Activated B cell treated with CpG ODN at 0.5 μM for 24 hours (primary cell): ENCODE data around the gene ZMYM3. TPM values are rescaled to one million over a fixed set of nuclear protein-coding genes. Genes with fewer than 3 reads are reported as not detected.

Experiments used
- ATAC-seq: fragments of 200-7000 bp; cut with Tn5 transposase; one replicate; pipeline ENCODE4 v1.10.0; 2021; ENCODE audit warnings: low read depth, mild to moderate bottlenecking, moderate library complexity
- CTCF ChIA-PET: fragments of 350-600 bp; sonication (Branson Sonifier 250); formaldehyde crosslinking; loops from one replicate; lab custom pipeline; 2021; ENCODE audit warnings: antibody characterized with exemption; lab: Charles Lee
- POLR2A ChIA-PET: fragments of 350-600 bp; sonication (Branson Sonifier 250); formaldehyde crosslinking; loops from one replicate; lab custom pipeline; 2021; ENCODE audit warnings: antibody characterized with exemption; lab: Charles Lee
- DNase-seq: peaks from one replicate; pipeline ENCODE4 v3.0.0; 2022
- H3K27ac Mint-ChIP-seq: one replicate; pipeline ENCODE4 v1.8.0; 2020; ENCODE audit warnings: mixed read lengths
- H3K27me3 Mint-ChIP-seq: one replicate; pipeline ENCODE4 v1.8.0; 2021; ENCODE audit warnings: mixed read lengths
- H3K36me3 Mint-ChIP-seq: one replicate; pipeline ENCODE4 v1.8.0; 2021; ENCODE audit warnings: low read depth, mixed read lengths
- H3K4me1 Mint-ChIP-seq: one replicate; pipeline ENCODE4 v1.8.0; 2021; ENCODE audit warnings: mixed read lengths
- H3K4me3 Mint-ChIP-seq: one replicate; pipeline ENCODE4 v1.8.0; 2020; ENCODE audit warnings: mild to moderate bottlenecking, mixed read lengths
- H3K9me3 Mint-ChIP-seq: one replicate; pipeline ENCODE4 v1.8.0; 2020; ENCODE audit warnings: mixed read lengths
- intact Hi-C: fragments of 100-400 bp; cut with micrococcal nuclease; formaldehyde crosslinking; loops from one replicate; pipeline ENCODE4 v1.15.1; 2024
- total RNA-seq: library from RNA; stranded (reverse); gene quantifications from 2 replicates; pipeline ENCODE4 v1.2.3, GENCODE V29; 2022
- TF ChIP-seq, protein P1 (sequence below): fragments of 200-600 bp; IDR thresholded peaks from one replicate; pipeline ENCODE4 v1.8.0; 2022; ENCODE audit warnings: antibody characterized with exemption, mild to moderate bottlenecking

The ZMYM3 gene
- total RNA-seq, 1 donor from 2014 or later, result 28.2 TPM

GRCh38 chrX:71214152-71214551 is 39.8 kb downstream of the ZMYM3 start:
- Mint-ChIP-seq H3K27ac (no peak overlapping the region), H3K9me3 (no peaks in the 10 kb centered on the region), H3K36me3 (no peaks in the 10 kb centered on the region), H3K4me1 (no peaks in the 10 kb centered on the region), H3K27me3 (peaks cover 1% of the 10 kb centered on the region), H3K4me3 (no peak overlapping the region)
- TF ChIP-seq, protein P1, sequence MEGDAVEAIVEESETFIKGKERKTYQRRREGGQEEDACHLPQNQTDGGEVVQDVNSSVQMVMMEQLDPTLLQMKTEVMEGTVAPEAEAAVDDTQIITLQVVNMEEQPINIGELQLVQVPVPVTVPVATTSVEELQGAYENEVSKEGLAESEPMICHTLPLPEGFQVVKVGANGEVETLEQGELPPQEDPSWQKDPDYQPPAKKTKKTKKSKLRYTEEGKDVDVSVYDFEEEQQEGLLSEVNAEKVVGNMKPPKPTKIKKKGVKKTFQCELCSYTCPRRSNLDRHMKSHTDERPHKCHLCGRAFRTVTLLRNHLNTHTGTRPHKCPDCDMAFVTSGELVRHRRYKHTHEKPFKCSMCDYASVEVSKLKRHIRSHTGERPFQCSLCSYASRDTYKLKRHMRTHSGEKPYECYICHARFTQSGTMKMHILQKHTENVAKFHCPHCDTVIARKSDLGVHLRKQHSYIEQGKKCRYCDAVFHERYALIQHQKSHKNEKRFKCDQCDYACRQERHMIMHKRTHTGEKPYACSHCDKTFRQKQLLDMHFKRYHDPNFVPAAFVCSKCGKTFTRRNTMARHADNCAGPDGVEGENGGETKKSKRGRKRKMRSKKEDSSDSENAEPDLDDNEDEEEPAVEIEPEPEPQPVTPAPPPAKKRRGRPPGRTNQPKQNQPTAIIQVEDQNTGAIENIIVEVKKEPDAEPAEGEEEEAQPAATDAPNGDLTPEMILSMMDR, result no peak
- no peak for ATAC-seq
- POLR2A ChIA-PET, result no interaction called here
- CTCF ChIA-PET, result no interaction called here
- no peak for DNase-seq
- intact Hi-C loops, result no loop called here

DNA sequence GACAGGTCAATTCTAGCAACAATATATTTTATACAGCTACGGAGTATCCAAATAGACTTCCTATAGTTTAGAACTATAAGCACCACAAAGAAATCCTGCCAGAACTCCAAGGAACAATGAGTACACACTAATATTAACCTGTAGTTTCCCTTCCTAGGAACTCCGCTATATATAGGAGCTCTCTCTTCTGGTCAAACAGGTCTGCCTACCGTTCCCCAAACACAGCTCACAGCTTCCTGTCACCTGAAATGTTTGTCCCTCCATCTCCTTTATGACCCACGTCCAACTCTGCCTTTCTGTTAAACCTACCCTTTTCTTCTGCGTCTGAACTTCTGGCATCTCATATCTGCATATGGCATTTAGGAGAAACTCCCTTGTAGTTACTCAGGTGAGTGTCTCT is 41.4 kb downstream of the ZMYM3 start:
- H3K27me3 Mint-ChIP-seq, result peaks cover 1% of the 10 kb centered on the region
- intact Hi-C loops, result no loop called here
- H3K4me3 Mint-ChIP-seq, result no peak overlapping the region
- no peaks in the 10 kb centered on the region for H3K4me1 Mint-ChIP-seq
- no peak for ATAC-seq
- no peak overlapping the region for H3K27ac Mint-ChIP-seq
- POLR2A ChIA-PET, result no interaction called here
- H3K9me3 Mint-ChIP-seq, result no peaks in the 10 kb centered on the region
- TF ChIP-seq, protein P1, result no peak
- CTCF ChIA-PET, result no interaction called here
- no peak for DNase-seq
- no peaks in the 10 kb centered on the region for H3K36me3 Mint-ChIP-seq

DNA sequence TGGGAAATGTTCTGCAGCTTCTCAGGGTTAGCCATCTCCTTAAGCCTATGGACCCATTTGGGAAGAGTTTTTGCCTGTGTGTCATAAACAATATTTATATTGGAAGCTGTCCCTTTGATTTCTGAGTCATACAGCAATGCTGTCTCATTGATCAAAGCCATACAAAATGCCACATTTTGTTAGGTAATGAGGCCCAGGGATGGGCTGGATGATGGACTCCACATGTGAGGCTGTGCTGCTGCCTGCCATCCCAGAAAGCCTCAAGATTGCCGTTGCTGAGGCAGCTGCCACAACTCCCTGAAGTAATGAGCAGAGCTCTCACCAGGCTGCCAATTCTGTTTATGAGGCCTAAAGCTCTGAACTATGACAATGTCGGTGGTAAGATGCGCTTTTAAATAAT is 43.1 kb downstream of the ZMYM3 start:
- H3K27me3 Mint-ChIP-seq, result peaks cover 1% of the 10 kb centered on the region
- CTCF ChIA-PET, result no interaction called here
- no peaks in the 10 kb centered on the region for H3K36me3 Mint-ChIP-seq
- no peaks in the 10 kb centered on the region for H3K4me1 Mint-ChIP-seq
- DNase-seq (no peak), ATAC-seq (no peak)
- no peaks in the 10 kb centered on the region for H3K9me3 Mint-ChIP-seq
- no peak overlapping the region for H3K27ac Mint-ChIP-seq
- intact Hi-C loops, result no loop called here
- POLR2A ChIA-PET, result no interaction called here
- H3K4me3 Mint-ChIP-seq, result no peak overlapping the region
- TF ChIP-seq, protein P1, result no peak

DNA sequence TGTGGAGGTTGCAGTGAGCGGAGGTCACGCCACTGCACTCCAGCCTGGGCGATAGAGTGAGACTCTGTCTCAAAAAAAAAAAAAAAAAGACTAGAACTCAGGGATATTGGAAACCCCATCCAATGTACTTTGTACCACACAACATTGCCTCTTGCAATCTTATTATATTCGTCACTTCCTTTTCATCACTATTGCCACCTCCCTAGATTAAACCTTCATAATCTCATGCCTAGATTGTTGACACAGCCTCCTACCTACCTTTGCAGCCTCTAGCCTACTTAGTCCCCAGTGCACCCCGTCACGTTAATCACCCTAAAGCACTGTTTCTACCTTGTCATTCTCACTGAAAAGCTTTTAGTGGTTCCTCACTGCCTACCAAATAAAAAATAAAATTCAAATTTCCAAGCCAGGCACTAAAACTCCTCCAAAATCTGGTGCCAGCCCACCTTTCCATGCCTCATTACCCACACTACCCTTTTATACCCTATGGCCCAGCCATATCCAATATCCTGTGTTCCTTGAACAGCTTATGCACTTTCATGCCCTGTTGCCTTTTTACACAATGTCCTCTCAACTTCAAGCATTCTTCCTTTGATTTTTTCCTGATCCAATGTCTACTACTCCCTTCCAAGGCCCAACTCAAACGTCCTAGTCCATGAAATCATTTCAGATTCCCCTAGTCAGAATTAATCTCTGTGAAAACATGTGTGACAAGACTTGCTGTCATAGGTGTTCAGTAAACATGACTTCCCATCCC is 54.5 kb downstream of the ZMYM3 start:
- Mint-ChIP-seq H3K9me3 (no peaks in the 10 kb centered on the region), H3K27ac (peak overlapping the region; percentile 46), H3K4me1 (peaks cover 26% of the 10 kb centered on the region), H3K27me3 (no peaks in the 10 kb centered on the region), H3K4me3 (no peak overlapping the region), H3K36me3 (peaks cover 4% of the 10 kb centered on the region)
- ChIA-PET CTCF (no interaction called here), POLR2A (interaction anchor here (1.9 kb wide), 1 partner anchor 55 kb away, joined by 26 read pairs; the partner anchor contains the start of gene ZMYM3)
- TF ChIP-seq, protein P1, result no peak
- DNase-seq (no peak), ATAC-seq (no peak)
- intact Hi-C loops, result loop anchor here (5.0 kb wide), 1 partner anchor 168 kb away; the partner anchor contains the start of gene TAF1

DNA sequence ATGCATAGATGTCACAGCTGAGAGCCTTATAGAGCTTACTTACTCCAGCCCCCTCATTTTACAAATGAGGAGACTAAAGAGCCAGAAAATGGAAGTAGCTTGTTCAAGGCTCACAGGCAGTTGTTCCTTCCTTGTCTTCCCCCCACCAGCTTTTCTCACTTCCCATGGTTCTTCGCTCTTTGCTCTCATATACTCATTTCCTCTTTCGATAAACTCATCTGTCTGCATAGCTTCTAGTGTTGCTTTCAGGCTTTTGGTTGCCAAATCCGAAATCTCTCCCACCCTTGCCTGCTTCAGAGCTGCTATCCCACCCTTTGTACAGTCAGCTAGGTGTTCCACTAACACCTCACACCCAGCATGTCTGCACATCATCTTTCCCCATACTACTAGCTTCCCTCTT is 55.9 kb downstream of the ZMYM3 start:
- Mint-ChIP-seq H3K4me3 (peak overlapping the region; percentile 95), H3K36me3 (peaks cover 4% of the 10 kb centered on the region), H3K4me1 (peaks cover 32% of the 10 kb centered on the region), H3K9me3 (no peaks in the 10 kb centered on the region), H3K27ac (peak overlapping the region; percentile 95), H3K27me3 (no peaks in the 10 kb centered on the region)
- TF ChIP-seq, protein P1, result no peak
- POLR2A ChIA-PET, result interaction anchor here (0.6 to 3.6 kb wide), 11 partner anchors 13 to 804 kb away, joined by 3 to 87 read pairs (median 6); partner anchors contain the start of genes IL2RG, NONO, TAF1 and ZMYM3
- ATAC-seq (peak; percentile 84), DNase-seq (peak; percentile 13)
- intact Hi-C loops, result loop anchor here (1.0 to 5.0 kb wide), 2 partner anchors 57 to 169 kb away; partner anchors contain the start of gene TAF1
- CTCF ChIA-PET, result interaction anchor here (1.8 kb wide), 1 partner anchor 18 kb away, joined by 6 read pairs; no protein-coding TSS in a partner anchor
